SK-N-SH (cell line): ENCODE data around the gene CD3D. TPM values are rescaled to one million over a fixed set of nuclear protein-coding genes. Genes with fewer than 3 reads are reported as not detected.

Source experiments
- CTCF ChIA-PET: fragments of 300-600, 350-600 bp; formaldehyde crosslinking; extraction: SDS; loops from one replicate; lab custom pipeline; 2021; lab: Yijun Ruan, JAX
- POLR2A ChIA-PET: fragments of 350-600 bp; sonication (Branson Sonifier 250); formaldehyde crosslinking; extraction: SDS; loops from one replicate; lab custom pipeline; 2020; ENCODE audit warnings: antibody characterized with exemption, inconsistent platforms; lab: Yijun Ruan, JAX
- DNase-seq: peaks from one replicate; pipeline ENCODE4 v3.0.0; 2012
- H2AFZ ChIP-seq: fragments of 200-600 bp; sonication (generic); 2 replicates; pipeline ENCODE4 v1.8.1; 2016; ENCODE audit warnings: antibody characterized with exemption, mild to moderate bottlenecking, low read depth
- H3F3A ChIP-seq: fragments of 200-600 bp; sonication (generic); replicated peaks from 2 replicates; pipeline ENCODE3; 2016; ENCODE audit warnings: antibody characterized with exemption, mild to moderate bottlenecking; ENCODE audit not compliant: insufficient read depth
- H3K27ac ChIP-seq, 2 experiments: fragments of 200-500 bp in 1 of 2; fragments of 200-600 bp in 1 of 2; sonication (Bioruptor generic) in 1 of 2; sonication (generic), shearing (Covaris generic) in 1 of 2; 2 replicates each; pipeline versions ENCODE4 v1.5.1 to v1.6.1; 2014 to 2016; ENCODE audit warnings: low read depth in 2 of 2, inconsistent platforms in 1 of 2, low read length in 1 of 2, mild to moderate bottlenecking in 1 of 2, mixed read lengths in 1 of 2
- H3K27me3 ChIP-seq: fragments of 200-600 bp; sonication (generic), shearing (Covaris generic); 2 replicates; pipeline ENCODE4 v1.6.1; 2016; ENCODE audit warnings: mixed run types; ENCODE audit not compliant: insufficient read depth
- H3K36me3 ChIP-seq, 2 experiments: fragments of 200-500 bp in 1 of 2; fragments of 200-600 bp in 1 of 2; sonication (Bioruptor generic) in 1 of 2; sonication (generic) in 1 of 2; replicated peaks in 1 of 2; 2 replicates each; pipeline versions ENCODE3 to v1.5.1; 2014 to 2016; ENCODE audit warnings: low read length in 1 of 2, mild to moderate bottlenecking in 1 of 2; ENCODE audit not compliant: insufficient read depth in 2 of 2, control insufficient read depth in 1 of 2
- H3K4me1 ChIP-seq, 2 experiments: fragments of 200-500 bp in 1 of 2; fragments of 200-600 bp in 1 of 2; sonication (Bioruptor generic) in 1 of 2; sonication (generic), shearing (Covaris generic) in 1 of 2; 2 replicates each; pipeline versions ENCODE4 v1.5.1 to v1.6.1; 2014 to 2016; ENCODE audit warnings: low read depth in 1 of 2, low read length in 1 of 2, mixed run types in 1 of 2; ENCODE audit not compliant: insufficient read depth in 2 of 2, control insufficient read depth in 1 of 2
- H3K4me2 ChIP-seq: fragments of 200-600 bp; sonication (generic), shearing (Covaris generic); 2 replicates; pipeline ENCODE4 v1.6.1; 2017; ENCODE audit warnings: mixed run types
- H3K4me3 ChIP-seq, 2 experiments: fragments of 200-500 bp in 1 of 2; fragments of 200-600 bp in 1 of 2; sonication (Bioruptor generic) in 1 of 2; sonication (generic), shearing (Covaris generic) in 1 of 2; 2 replicates each; pipeline versions ENCODE4 v1.5.1 to v1.8.1; 2014 to 2016; ENCODE audit warnings: low read depth in 2 of 2, inconsistent platforms in 1 of 2, low read length in 1 of 2, mild to moderate bottlenecking in 1 of 2, mixed read lengths in 1 of 2, moderate library complexity in 1 of 2
- H3K79me2 ChIP-seq: fragments of 200-600 bp; sonication (generic); 2 replicates; pipeline ENCODE4 v1.8.1; 2017; ENCODE audit warnings: mild to moderate bottlenecking; ENCODE audit not compliant: insufficient read depth
- H3K9ac ChIP-seq: fragments of 200-600 bp; sonication (generic); 2 replicates; pipeline ENCODE4 v1.6.1; 2017; ENCODE audit warnings: mixed run types
- H3K9me2 ChIP-seq: fragments of 200-600 bp; sonication (generic); 2 replicates; pipeline ENCODE4 v1.6.1; 2017; ENCODE audit warnings: mixed run types
- H3K9me3 ChIP-seq: fragments of 200-600 bp; sonication (generic); 2 replicates; pipeline ENCODE4 v1.6.1; 2017; ENCODE audit warnings: mixed run types, mild to moderate bottlenecking, moderate library complexity
- H4K20me1 ChIP-seq: fragments of 200-600 bp; sonication (generic); 2 replicates; pipeline ENCODE4 v1.6.1; 2017; ENCODE audit warnings: mild to moderate bottlenecking, mixed run types; ENCODE audit not compliant: insufficient read depth
- CHD2 ChIP-seq: fragments of 150-350 bp; IDR thresholded peaks from 2 replicates; pipeline ENCODE4 v1.6.1; 2018; ENCODE audit warnings: low read length; ENCODE audit not compliant: partially characterized antibody
- FOSL2 ChIP-seq: IDR thresholded peaks from 2 replicates; pipeline ENCODE4 v1.4.0; 2012; ENCODE audit warnings: low read depth, mild to moderate bottlenecking, moderate library complexity, borderline replicate concordance
- FOXJ3 ChIP-seq: sonication (generic); formaldehyde crosslinking; IDR thresholded peaks from 2 replicates; pipeline ENCODE4 v1.5.1; 2020; ENCODE audit warnings: mild to moderate bottlenecking, missing genetic modification reagents
- IRF3 ChIP-seq: fragments of 150-350 bp; IDR thresholded peaks from 2 replicates; pipeline ENCODE4 v1.6.1; 2016; ENCODE audit warnings: mild to moderate bottlenecking, low read depth, low read length
- MAX ChIP-seq: IDR thresholded peaks from 2 replicates; pipeline ENCODE4 v1.4.0; 2012; ENCODE audit warnings: low read depth
- MEF2A ChIP-seq: IDR thresholded peaks from 2 replicates; pipeline ENCODE4 v1.4.0; 2012; ENCODE audit warnings: low read depth, borderline replicate concordance
- MXI1 ChIP-seq: IDR thresholded peaks from 2 replicates; pipeline ENCODE4 v1.6.1; 2012; ENCODE audit warnings: mild to moderate bottlenecking, low read depth, low read length, improper control_type of control experiment
- NRF1 ChIP-seq: IDR thresholded peaks from 2 replicates; pipeline ENCODE4 v1.6.1; 2012; ENCODE audit warnings: low read depth, mild to moderate bottlenecking, low read length
- RAD21 ChIP-seq: IDR thresholded peaks from 2 replicates; pipeline ENCODE4 v1.6.1; 2012; ENCODE audit warnings: mild to moderate bottlenecking, low read length
- SIN3A ChIP-seq: IDR thresholded peaks from 2 replicates; pipeline ENCODE4 v1.6.1; 2012; ENCODE audit warnings: low read depth, mild to moderate bottlenecking, low read length, moderate library complexity, borderline replicate concordance
- TEAD4 ChIP-seq: IDR thresholded peaks from 2 replicates; pipeline ENCODE4 v1.4.0; 2012; ENCODE audit warnings: mild to moderate bottlenecking, borderline replicate concordance; ENCODE audit not compliant: insufficient read depth
- WGBS: methylation state at CpG from one replicate; pipeline ENCODE4 v1.1.6; 2017; ENCODE audit warnings: low lambda C conversion rate; 5-methylcytosine and 5-hydroxymethylcytosine counted together
- polyA plus RNA-seq, 3 experiments: library from polyadenylated mRNA; depleted of rRNA; stranded (reverse); fragments of >200 nt; gene quantifications; 2 replicates each; pipeline ENCODE4 v1.2.3, GENCODE V29; 2012
- TF ChIP-seq, protein P1 (sequence below): IDR thresholded peaks from 2 replicates; pipeline ENCODE4 v1.4.0; 2012; ENCODE audit warnings: low read depth, borderline replicate concordance

Gene CD3D
- polyA plus RNA-seq, 1 of the 3 experiments (the other 2 are of a cell fraction): 0.44 TPM

DNA sequence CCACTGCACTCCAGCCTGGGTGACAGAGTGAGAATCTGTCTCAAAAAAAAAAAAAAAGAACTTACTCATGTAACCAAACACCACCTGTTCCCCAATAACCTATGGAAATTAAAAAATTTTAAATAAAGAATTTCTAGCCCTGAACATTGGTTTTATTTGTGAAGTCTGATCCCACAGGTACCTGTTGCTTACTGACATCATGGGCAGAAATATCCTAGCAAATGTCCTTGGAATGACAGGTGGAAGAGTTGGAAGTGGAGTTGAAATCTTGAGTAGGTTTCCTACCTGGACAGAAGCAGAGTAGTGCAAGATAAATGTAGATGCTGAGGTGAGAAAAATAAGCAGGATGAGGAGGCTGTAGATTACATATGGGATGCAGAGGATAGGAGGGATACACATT lies 17.2 kb downstream of the CD3D start:
- Histone ChIP-seq H3K4me2 (no peak overlapping the region), H3K9ac (no peak overlapping the region), H4K20me1 (no peaks in the 10 kb centered on the region), H3K4me3 (no peak overlapping the region), H3K27me3 (peaks cover 8% of the 10 kb centered on the region; the same call in 1 of the 2 replicates), H3K36me3 (no peaks in the 10 kb centered on the region), H3K27ac (no peak overlapping the region), H3K9me3 (no peaks in the 10 kb centered on the region), H2AFZ (no peak overlapping the region), H3K79me2 (no peaks in the 10 kb centered on the region), H3F3A (no peaks in the 10 kb centered on the region), H3K9me2 (no peaks in the 10 kb centered on the region), H3K4me1 (no peaks in the 10 kb centered on the region)
- ChIA-PET POLR2A (no interaction called here), CTCF (no interaction called here)
- TF ChIP-seq MXI1 (no peak), CHD2 (no peak), MAX (no peak), SIN3A (no peak), FOXJ3 (CRISPR knock-in tag) (no peak), RAD21 (no peak), NRF1 (no peak), FOSL2 (no peak)
- TF ChIP-seq, protein P1, sequence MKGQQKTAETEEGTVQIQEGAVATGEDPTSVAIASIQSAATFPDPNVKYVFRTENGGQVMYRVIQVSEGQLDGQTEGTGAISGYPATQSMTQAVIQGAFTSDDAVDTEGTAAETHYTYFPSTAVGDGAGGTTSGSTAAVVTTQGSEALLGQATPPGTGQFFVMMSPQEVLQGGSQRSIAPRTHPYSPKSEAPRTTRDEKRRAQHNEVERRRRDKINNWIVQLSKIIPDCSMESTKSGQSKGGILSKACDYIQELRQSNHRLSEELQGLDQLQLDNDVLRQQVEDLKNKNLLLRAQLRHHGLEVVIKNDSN: no peak
- no peak for DNase-seq

DNA sequence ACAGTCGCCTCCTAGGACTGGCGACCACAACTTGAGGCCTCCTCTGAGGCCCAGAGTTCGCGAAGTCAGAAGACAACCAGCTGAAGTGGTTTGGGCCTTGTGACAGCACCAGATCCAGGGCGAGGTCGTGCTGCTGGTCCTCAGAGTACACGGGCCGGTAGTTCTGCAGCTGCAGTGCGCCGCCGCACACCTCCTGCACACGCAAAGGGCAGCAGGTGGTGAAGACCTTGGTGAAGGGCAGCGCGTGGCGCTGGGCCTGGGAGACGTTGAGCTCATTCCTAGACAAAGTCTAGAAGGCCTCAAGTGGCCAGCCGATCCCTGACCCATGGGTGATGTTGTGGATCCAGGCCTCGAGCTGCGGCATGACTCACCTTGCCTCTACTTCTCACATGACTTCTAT lies 19.8 kb downstream of the CD3D start:
- no peak for TF ChIP-seq FOSL2
- no peak for TF ChIP-seq IRF3
- TF ChIP-seq TEAD4: no peak
- TF ChIP-seq MEF2A: no peak
- TF ChIP-seq MAX: no peak
- WGBS: 34% methylated on average over 9 of the region's 19 CpGs
- POLR2A ChIA-PET: no interaction called here

More for the DNA sequence above, 19.8 kb downstream of the CD3D start:
- no peaks in the 10 kb centered on the region for H3F3A ChIP-seq
- H3K9ac ChIP-seq: no peak overlapping the region
- H3K36me3 ChIP-seq: no peaks in the 10 kb centered on the region
- no peak overlapping the region for H2AFZ ChIP-seq
- H3K9me2 ChIP-seq: no peaks in the 10 kb centered on the region
- H3K27me3 ChIP-seq: peaks cover 29% of the 10 kb centered on the region; the same call in 1 of the 2 replicates
- no peaks in the 10 kb centered on the region for H3K9me3 ChIP-seq
- CTCF ChIA-PET: interaction anchor here (1.3 kb wide), 1 partner anchor 124 kb away, joined by 3 read pairs; no protein-coding TSS in a partner anchor
- H4K20me1 ChIP-seq: no peaks in the 10 kb centered on the region
- no peak overlapping the region for H3K27ac ChIP-seq
- no peaks in the 10 kb centered on the region for H3K79me2 ChIP-seq
- H3K4me2 ChIP-seq: no peak overlapping the region
- H3K4me3 ChIP-seq: no peak overlapping the region
- H3K4me1 ChIP-seq: no peaks in the 10 kb centered on the region
- no peak for DNase-seq
